GM18508 (cell line): Measurements from ENCODE around the gene ANKRD12.

Experiments
- ATAC-seq: cut with Tn5 transposase; IDR thresholded peaks from one replicate; pipeline ENCODE4 v1.9.1; 2021; ENCODE audit warnings: moderate number of reproducible peaks; ENCODE audit not compliant: insufficient read depth, unreplicated experiment

The ANKRD12 gene

GRCh38 chr18:9278028-9278427 lies 141.4 kb downstream of the ANKRD12 start:
- ATAC-seq: no peak

- ATAC-seq: no peak
Observed at GRCh38 chr18:9280849-9281248, 144.3 kb downstream of the ANKRD12 start.

- no peak for ATAC-seq
Observed at GRCh38 chr18:9281780-9282179, 145.2 kb downstream of the ANKRD12 start.

- no peak for ATAC-seq
Observed at GRCh38 chr18:9283791-9284190, 147.2 kb downstream of the ANKRD12 start.

- no peak for ATAC-seq
Observed at GRCh38 chr18:9285604-9286003, 149.0 kb downstream of the ANKRD12 start.

GRCh38 chr18:9287036-9287435 lies 150.5 kb downstream of the ANKRD12 start:
- no peak for ATAC-seq

GRCh38 chr18:9289698-9290097 lies 153.1 kb downstream of the ANKRD12 start:
- ATAC-seq: no peak

- no peak for ATAC-seq
Observed at GRCh38 chr18:9290156-9290555, 153.6 kb downstream of the ANKRD12 start.

GRCh38 chr18:9292047-9292446 lies 155.5 kb downstream of the ANKRD12 start:
- no peak for ATAC-seq

- no peak for ATAC-seq
Observed at GRCh38 chr18:9293948-9294347, 157.4 kb downstream of the ANKRD12 start.

GRCh38 chr18:9296233-9297006 lies 159.8 kb downstream of the ANKRD12 start:
- ATAC-seq: no peak

GRCh38 chr18:9297007-9297393 lies 160.4 kb downstream of the ANKRD12 start:
- ATAC-seq: no peak

- ATAC-seq: no peak
Observed at GRCh38 chr18:9304388-9305070, 167.9 kb downstream of the ANKRD12 start.

GRCh38 chr18:9319333-9319732 lies 182.8 kb downstream of the ANKRD12 start:
- ATAC-seq: no peak

- ATAC-seq: no peak
Observed at GRCh38 chr18:9321017-9321452, 184.5 kb downstream of the ANKRD12 start.

- ATAC-seq: no peak
Observed at GRCh38 chr18:9321736-9322135, 185.2 kb downstream of the ANKRD12 start.

- ATAC-seq: no peak
Observed at GRCh38 chr18:9322744-9323143, 186.2 kb downstream of the ANKRD12 start.

GRCh38 chr18:9323750-9324445 lies 187.3 kb downstream of the ANKRD12 start:
- ATAC-seq: no peak

- no peak for ATAC-seq
Observed at GRCh38 chr18:9325716-9326115, 189.1 kb downstream of the ANKRD12 start.

- ATAC-seq: no peak
Observed at GRCh38 chr18:9328776-9329175, 192.2 kb downstream of the ANKRD12 start.

GRCh38 chr18:9329471-9329870 lies 192.9 kb downstream of the ANKRD12 start:
- no peak for ATAC-seq
